Activated gamma-delta T cell (primary cell): ENCODE data around the gene FAM107B.

Source experiments
- DNase-seq: peaks from one replicate; lab custom pipeline; 2025; lab: John Stamatoyannopoulos, UW

FAM107B gene

DNA sequence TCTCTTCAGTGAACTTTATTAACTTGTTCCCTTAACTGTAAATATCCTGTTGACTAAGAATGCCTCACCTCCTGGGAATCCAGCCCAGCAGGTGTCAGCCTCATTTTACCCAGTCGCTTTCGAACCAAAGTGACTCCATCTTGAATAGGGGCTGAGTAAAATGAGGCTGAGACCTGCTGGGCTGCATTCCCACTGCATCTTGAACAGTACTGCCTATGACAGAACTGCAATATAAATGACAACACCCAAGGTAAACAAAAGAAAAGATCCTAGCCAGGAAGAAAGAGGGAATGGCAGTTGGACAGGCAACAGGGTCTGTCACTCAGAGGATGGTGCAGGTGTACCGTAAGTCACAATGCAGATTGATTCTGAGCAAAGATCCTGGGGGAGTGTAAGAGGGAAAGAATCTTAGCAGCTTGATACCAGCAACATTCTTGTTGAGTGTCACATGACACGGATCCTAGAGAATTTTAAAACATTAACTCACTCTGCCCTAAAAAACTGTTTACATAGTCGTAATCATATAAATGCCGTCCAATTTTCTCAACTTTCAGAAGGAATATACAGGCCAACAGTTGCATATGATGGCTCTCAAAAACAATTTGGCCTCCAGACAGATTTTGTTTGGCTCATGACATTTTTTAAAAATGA is 4.4 kb upstream of the FAM107B start:
- no peak for DNase-seq

DNA sequence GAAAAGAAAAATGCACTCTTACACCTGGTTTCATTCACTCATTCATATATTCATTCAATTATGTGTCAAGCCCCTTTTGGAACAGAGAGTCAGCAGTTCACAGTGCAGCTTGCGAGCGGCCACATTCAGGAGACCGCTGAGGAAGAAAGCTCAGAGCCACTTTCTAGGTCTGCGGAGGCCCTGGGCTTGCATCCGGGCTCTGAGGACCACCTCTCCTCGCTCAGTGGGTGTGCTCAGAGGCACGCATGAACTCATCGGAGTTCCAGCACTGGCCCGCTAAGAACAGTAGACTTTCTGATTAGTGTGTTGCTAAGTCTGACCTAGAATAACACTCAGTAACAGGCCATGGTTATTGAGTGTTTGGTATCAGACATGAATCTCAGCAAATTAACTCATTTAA is 1.8 kb upstream of the FAM107B start:
- no peak for DNase-seq

DNA sequence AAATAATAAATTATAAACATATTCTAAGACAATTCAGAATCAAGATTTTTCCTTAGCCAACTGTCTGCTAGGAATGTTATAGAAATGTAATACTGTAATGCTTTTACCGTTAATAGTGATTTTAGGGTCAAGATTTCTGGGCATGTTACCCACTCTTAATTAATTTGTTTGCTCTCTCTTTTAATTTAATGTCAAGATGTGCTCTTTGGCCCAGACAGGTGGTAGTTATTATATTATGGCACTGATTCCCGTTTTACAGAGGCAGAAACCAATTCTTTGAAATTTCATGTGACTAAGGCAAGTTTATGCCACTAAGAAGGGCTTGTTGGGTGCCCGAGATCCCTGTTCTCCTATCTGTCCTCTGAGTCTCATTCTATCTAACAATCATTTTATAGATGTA is 959 bp upstream of the FAM107B start:
- DNase-seq, result no peak

DNA sequence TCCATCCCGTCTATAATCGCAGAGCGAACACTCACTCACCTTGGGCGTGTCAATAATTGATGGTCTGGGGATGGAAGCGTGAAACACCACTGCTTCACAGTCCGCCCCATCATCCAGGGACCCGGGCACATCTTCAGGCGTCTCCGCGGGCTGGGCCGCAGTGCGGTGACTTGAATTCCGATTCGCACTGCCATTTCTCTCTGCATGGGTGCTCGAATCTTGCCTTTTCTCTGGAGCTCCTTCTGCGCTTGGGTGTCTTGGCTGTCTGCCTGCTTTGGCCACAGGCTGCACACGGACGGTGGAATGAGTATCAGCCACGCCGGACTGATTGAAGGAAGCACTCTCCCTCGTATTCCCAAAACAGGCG is 500 bp downstream of the FAM107B start:
- no peak for DNase-seq

DNA sequence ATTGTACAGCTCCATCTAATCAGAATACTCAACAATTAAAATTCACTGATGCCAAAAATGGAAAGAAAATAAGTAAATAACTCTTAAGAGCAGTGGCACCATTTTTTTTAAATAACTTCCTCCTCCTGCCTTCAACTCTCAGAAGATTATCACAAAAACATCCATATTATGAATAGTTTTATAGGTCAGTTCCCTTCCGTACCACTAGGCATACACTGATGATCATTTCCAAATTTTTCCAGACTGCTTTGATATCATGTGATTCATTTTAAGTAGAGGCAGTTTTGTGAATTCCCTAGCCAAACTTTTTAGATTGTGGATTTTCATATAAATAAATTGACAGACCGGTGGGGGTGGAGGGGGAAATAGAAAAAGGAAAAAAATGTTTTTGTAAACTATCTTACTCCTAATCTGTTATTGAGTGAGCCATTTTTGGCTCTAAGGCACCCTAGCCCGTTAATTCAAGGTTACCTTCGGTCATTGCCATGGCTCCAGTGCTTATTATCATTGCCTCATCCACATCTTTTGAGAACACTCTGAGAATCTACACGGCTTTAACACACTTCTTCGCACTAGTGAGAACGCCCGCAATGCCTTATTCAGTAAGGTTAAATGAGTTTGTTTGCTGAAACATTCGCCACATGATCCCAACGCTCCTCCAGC is 1.0 kb downstream of the FAM107B start:
- no peak for DNase-seq

DNA sequence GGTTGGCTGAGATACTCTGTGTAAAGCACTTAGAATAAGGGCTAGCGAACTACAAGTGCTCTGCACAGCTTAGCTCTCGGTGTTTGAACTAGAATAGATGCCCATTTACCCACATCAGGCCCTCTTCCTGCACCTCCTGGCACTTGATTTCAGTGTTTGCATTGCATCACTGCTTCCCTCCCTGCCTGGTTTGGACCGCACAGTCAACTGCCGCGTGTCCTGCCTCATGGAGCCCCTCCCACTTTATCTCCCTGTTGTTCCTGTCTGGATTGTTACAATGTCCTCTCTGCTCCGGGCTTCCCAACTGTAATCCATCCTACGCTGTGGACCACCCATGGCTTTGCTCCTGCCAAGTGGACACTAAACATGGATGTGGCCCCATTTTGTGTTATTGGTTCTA is 2.3 kb downstream of the FAM107B start:
- DNase-seq, result no peak

DNA sequence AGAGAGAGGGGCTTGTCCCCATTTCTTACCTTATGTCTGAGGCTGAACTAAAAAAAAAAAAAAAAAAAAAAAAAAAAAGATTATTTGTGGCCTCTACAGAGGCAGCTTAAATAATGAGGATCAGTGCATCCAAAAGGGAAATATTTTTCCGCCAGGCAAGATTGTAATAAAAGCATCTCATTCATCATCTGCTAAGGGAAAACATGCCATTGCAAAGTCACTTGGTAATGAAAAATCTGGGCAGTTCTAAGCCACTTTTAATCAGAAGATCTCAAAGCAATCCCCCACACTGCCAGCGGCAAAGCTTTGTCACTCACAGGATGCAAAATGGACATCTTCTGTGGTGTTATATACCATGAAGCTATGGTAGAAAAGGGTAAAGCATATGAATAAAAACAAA is 3.8 kb downstream of the FAM107B start:
- DNase-seq, result no peak

DNA sequence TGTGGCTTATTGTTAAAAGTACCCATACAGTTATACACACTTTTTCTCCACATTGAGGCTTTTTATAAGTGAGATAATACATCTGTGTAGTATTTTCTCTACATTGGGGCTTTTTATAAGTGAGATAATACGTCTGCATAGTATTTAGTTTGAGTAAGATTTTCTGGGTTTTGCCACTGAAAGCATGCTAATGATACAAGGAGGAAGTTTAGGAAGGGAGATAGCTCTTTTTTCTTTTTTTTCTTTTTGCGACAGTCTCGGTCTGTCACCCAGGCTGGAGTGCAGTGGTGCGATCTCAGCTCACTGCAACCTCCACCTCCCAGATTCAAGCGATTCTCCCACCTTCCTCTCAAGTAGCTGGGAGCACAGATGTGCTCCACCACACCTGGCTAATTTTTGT is 13.3 kb downstream of the FAM107B start:
- DNase-seq, result no peak

DNA sequence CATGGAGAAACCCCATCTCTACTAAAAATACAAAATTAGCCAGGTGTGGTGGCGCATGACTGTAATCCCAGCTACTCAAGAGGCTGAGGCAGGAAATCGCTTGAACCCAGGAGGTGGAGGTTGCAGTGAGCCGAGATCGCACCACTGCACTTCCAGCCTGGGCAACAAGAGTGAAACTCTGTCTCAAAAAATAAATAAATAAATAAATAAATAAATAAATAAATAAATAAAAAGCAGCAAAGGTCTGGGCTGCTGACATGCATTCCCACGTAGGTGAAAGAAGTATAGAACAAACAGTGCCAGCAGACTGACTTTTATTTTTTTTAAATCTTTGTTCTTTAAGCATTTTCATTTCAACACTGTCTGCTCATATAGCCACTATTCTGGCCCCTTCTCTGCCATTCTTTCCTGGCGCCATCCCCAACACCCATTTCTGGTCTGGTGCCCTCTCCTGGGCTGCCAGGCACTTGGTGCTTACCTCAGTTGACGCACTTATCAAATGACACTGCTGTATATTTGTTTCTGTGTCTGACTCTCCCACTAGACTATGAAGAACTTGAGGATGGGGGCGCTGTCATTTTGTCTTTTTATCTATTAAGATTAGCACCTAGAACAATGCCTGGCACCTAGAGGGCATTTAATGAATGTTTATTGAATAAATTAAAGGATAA is 15.6 kb downstream of the FAM107B start:
- DNase-seq, result no peak

DNA sequence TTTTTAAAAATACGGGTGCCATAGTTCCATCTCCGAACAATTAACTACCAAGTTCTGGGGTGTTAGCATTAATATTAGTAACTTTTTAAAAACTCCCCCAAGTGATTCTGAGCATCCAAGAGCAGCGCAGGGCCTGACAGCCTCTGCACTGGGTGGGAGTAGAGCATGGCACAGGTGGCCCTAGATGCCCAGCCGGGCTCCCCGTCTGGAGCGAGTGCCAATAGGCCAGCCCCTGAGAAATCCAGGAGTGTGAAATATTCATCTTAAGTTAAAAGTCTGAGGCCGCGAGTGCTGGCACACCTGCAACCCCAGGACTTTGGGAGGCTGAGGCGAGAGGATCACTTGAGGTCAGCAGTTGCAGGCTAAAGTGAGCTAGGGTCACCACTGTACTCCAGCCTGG is 16.2 kb downstream of the FAM107B start:
- DNase-seq, result no peak

DNA sequence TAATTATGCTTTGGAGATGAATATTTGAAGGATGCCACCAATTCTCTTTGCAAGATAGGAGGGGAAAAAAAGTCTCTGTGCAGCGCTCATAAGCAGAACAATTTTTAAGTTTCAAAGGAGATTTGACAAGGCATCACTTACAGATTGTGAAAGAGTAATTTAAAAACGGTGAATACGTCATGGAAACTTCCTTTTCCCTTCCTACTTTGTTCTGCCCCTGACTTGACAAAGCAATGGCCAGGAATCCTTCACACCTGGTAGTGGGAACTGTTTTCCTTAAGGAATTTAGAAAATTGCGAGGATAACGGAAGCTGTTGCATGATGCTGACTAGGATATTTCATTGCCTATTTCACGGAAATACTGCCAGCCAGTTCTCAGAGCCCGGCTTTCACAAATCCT is 16.7 kb downstream of the FAM107B start:
- no peak for DNase-seq

DNA sequence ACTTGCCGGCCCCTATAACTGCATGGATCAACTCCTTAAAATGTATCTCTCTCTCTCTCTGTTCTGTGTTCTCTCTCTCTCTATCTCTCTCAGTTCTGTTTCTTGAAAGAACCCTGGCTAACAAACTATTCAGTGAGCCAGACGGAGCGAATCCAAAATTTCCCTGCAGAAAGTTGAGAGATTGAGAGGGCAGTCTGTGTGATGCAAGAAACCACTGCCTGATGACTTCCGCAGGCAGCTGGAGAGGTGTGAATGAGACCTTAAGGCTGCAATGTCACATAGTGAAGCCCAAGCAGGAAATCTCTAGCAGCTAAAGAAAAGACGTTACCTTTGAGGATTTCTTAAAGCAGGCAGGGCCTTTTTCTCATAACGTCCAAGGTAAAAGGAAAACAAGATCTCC is 17.3 kb downstream of the FAM107B start:
- DNase-seq, result no peak

DNA sequence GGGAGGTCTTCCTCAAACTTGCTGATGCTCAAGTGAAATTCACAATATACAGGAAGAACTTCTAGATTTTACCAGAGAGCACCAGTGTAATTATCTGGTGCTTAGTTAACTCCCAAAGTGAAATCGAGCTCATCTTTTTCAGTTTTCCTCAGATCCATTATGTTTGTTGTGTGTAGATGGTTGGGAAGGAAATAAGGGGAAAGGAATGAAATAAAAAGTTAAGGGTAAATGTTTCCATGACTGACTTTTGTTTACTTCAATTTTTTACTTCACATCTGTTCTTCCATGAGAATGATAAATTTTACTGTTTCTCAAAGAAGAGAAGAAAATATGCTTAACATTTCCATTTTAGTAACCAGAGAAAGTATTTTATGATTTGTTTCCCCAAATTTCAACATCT is 21.3 kb downstream of the FAM107B start:
- DNase-seq, result no peak

DNA sequence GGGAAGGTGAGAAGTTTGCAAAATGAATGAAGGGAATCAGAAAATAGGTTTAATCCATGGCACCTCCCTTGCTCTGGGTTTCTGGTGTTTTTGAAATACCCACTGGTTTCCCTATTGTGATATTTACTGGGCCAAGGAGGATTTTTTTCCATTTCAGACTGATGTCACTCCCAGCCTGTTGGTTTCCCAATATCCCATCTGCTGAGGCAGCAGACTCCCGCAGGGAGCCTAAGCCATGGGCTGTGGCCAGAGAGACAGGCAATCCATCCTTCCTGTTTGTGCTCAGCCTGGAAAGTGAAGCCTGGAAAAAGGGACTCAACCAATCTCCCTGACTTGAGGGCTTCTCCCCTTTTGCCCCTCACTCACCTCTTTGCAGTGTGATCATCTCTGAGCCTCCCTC is 22.8 kb downstream of the FAM107B start:
- no peak for DNase-seq

DNA sequence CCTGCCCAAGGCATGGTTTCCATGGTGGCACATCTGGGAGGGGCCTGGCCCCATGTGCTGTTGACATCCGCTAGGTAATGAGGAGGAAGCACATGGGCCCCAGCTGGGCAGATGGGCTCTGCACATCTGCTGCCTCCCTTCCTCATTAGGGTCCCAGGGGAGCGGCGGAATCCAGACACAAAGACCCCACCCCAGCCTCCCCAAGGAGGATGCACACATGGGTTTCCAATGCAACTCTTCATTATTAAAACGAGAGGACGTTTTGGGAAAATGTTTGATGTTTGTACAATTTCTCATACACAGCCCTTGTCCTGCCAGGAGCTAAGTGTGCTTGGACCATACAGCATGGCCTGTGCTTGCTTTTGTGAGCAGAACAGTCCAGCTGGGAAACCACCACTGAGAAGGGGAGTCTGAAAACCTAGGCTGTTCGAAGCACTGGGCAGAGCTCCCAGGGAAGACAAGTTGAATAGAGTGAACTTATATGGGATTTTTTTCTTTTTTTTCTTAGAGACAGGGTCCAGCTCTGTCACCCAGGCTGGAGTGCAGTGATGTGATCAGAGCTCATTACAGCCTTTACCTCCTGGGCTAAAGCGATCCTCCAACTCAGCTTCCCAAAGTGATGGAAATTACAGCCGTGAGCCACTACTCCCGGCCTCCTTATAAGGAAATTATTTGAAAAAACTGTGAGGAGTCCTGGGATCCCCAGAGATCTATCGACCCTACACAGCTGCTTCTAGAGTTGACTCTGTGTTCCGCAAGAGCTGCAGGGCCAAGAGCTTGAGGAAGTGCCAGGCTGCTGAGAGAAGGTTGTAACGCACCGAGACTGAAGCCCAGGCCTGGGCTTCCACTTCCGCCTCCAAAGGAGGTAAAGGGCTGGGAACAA is 23.4 kb downstream of the FAM107B start:
- no peak for DNase-seq

DNA sequence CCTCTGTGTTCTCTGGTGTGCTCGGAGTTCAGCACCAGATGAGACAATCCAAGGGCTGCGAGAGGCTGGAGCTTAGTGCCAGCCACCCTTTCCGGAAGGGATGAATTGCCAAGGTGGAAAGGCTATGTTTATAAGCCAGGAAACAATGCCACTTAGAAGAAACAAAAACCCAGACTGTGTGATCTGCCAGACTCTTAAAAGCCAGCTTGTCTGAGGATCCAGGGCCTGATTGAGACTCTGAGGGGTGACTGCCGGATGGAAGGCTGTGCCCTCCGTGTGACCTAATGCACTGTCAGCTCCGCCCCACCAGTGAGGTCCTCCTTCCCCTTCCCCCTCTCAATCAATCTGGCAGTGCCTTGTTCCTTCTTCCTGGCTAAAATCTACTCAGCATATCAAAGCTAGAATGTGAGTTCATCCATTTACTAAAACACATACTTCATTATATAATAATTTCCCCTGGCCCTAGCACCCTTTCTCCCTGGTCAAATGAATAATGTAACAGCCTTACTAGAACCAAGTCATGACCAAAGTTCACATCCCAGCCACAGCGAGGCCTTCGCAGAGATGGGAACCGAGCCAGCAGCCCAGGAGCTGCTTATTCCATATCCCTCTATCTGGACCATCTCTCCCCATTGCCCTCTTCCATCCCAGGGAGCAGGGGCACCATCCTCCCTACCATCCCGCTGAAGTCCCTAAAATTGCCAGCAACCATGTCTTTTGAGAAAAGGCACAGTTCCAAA is 25.5 kb downstream of the FAM107B start:
- DNase-seq, result no peak

DNA sequence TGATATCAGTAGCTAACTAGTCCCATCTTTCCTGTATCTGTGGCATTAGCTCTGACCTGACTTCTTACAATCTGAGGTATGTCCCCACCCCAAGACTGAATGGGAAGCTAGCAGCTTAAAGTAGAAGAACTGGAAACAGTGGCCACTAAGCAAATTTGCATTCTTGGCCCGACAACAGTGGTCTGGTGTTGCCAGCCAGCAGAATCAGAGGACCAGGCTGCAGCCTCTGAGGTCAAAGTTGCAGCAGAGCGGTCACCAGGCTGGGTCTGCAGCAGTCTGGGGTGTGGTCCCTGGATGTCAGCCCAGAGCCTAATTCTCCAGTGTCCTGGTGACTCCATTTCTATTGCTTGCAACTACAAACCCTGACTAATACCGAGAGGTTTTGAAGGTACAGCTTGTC is 26.3 kb downstream of the FAM107B start:
- DNase-seq, result no peak

DNA sequence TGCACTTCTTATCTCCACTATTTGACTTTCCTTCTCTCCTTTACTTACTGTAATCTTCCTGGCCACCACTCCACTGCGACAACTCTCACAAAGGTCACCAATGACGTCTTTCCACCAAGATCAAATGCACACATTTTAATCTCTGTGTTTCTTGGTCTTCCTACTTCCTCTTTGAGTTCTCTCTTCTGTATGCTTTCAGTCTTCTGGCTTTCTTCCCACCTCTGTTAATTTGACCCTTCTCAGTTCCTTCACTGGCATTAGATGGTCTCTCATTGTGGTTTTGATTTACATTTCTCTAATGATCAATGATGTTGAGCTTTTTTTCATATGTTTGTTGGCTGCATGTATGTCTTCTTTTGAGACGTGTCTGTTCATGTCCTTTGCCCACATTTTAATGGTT is 31.9 kb downstream of the FAM107B start:
- no peak for DNase-seq

DNA sequence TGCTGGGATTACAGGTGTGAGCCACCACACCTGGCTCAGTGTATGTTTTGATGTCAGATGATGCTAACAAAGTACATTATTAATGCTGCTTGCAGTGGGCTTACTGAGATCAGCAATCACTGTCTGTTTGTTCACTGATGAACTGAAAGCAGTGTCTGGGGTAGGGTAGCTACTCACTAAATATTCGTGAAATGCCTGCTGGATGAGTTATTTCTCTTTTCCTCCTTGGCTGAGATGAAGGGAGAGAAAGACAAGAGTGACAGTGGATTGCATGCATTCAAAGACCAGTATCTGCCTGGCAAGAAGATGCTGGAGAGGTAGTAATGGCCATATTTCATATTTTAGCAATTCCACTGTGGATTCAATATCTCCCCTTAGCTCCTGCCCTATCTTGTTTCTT is 32.3 kb downstream of the FAM107B start:
- no peak for DNase-seq

DNA sequence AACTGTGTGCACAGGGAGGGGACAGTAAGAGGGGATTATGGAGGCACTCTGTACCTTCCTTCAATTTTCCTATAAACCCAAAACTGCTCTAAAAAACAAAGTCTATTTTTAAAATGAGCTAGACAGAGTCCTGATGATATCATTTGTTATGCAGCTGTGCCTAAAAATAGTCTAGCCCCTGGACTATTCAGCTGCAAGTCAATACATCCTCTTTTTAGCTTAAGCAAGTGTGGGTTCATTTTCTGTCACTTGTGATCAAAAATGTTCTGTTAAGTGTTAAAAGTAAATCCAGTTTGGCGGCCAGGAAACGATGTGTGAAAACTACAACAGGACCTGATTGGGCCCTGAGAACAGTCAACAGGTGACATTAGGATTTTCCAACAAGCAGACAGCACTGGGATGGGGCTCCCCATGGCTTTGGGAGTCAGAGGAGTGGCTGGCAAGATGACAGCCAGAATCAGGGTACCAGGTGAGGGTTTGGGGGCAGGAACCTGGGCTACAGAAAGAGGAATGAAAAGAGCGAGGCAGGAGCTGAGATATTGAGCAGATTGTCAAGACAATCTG is 33.9 kb downstream of the FAM107B start:
- no peak for DNase-seq

DNA sequence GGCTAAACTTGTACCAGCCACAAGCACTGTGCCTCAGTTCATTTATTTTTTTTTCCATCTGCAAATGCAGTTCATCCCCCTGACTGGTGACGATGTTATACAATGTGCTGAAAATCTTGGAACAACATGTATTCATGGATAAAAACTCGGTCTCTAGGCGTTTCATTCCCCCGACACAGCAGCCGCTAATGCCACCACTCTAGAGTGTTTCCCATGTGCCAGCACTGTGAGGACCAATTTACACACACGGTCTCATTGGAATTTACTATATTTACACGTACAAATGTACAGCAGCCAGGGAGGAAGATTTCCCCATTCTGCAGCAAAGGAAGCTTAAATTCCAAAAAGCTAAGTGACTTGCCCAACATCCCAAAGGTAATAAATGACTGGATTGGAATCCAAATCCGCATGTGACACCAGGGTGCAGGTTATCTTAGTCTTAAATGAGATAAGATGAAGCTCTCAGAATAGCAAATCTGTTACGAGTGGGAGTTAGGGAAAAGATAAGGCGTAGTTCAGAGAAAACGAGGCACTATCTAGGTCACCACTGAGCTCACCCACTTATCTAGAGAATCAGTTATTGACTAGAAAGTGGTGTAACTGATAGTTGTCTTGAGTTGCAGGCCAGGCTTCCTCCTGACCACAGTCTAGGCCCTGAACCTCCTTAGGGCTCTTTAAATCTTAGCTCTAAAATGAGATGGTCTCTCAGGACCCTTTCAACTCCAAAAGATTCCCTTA is 36.7 kb downstream of the FAM107B start:
- DNase-seq, result no peak
